Measurements from ENCODE around the gene HOXC11.

Gene HOXC11

GRCh38 chr12:53972722-53973235 lies at the start of gene HOXC11:
HOXC11 (plus strand) TSS chr12:53973126; CDS start chr12:53973242, 116 bp downstream.
- TF ChIP-seq MAX (IDR thresholded peaks at IDR 0.05; ENCODE audit: low read depth, low read length), result no peak
- no peak for TF ChIP-seq CTCF (IDR thresholded peaks at IDR 0.05; ENCODE audit: low read depth, low read length)
- no peak for TF ChIP-seq POLR2A (IDR thresholded peaks at IDR 0.05; ENCODE audit: extremely low read depth, insufficient read length)
- TF ChIP-seq MYC (IDR thresholded peaks at IDR 0.05; ENCODE audit: low read depth, low read length), result no peak
- no peak for DNase-seq (ENCODE audit: low read depth)
- peak within 1 kb of the TSS; percentile 66 for H3K4me3 ChIP-seq (ENCODE audit: low read depth, low read length)

- H3K4me3 ChIP-seq (ENCODE audit: low read depth, low read length), result no peak overlapping the region
- TF ChIP-seq MAX (IDR thresholded peaks at IDR 0.05; ENCODE audit: low read depth, low read length) (no peak), CTCF (IDR thresholded peaks at IDR 0.05; ENCODE audit: low read depth, low read length) (no peak)
- DNase-seq (ENCODE audit: low read depth), result no peak
Observed at GRCh38 chr12:53924521-53925405, 48.2 kb upstream of the HOXC11 start.

- DNase-seq (ENCODE audit: low read depth), result no peak
- TF ChIP-seq CTCF (IDR thresholded peaks at IDR 0.05; ENCODE audit: low read depth, low read length) (no peak), POLR2A (IDR thresholded peaks at IDR 0.05; ENCODE audit: extremely low read depth, insufficient read length) (no peak), MYC (IDR thresholded peaks at IDR 0.05; ENCODE audit: low read depth, low read length) (no peak)
- H3K4me3 ChIP-seq (ENCODE audit: low read depth, low read length), result no peak overlapping the region
Observed at GRCh38 chr12:53927220-53928029, 45.5 kb upstream of the HOXC11 start.

DNA sequence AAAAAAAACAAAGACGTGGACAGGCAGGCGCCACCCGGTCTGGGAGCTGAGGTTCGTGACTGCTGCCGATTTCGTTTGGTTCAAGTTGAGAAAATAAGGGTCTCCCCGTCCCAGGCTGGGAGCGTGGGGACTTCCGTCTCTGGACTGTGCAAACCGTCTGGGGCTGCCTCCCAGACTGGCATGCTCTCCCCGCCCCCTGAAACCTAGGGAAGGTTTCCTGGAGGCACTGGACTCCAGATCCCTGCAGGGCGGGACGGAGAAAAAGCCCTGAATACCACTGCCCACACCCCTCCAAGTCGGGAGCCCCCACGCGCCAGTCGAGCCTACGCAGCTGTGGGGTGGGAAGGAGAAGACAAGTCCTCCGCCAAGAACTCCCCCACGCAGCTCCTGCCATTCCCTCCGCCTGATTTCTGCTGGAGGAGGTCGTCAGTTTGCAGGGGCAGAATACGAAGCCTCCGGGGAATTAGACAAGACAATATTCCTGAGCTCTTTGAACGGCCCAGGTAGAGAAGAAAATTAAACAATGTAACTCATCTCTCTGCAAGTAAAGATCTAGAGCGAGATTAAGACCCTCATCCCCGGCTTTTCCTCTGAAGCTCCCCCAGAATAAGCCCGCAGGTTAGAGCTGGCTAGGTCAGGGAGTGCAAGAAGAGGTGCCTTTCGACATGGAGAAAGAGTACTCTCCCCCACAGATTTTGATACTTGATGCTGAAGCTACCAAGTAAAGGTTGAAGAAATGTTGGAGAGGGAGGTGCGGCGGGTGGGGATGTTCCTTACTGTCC lies 44.7 kb upstream of the HOXC11 start:
- TF ChIP-seq POLR2A (IDR thresholded peaks at IDR 0.05; ENCODE audit: extremely low read depth, insufficient read length) (no peak), MAX (IDR thresholded peaks at IDR 0.05; ENCODE audit: low read depth, low read length) (no peak), MYC (IDR thresholded peaks at IDR 0.05; ENCODE audit: low read depth, low read length) (no peak), CTCF (IDR thresholded peaks at IDR 0.05; ENCODE audit: low read depth, low read length) (no peak)
- no peak overlapping the region for H3K4me3 ChIP-seq (ENCODE audit: low read depth, low read length)
- no peak for DNase-seq (ENCODE audit: low read depth)

GRCh38 chr12:53929527-53929926 lies 43.4 kb upstream of the HOXC11 start:
- TF ChIP-seq MYC (IDR thresholded peaks at IDR 0.05; ENCODE audit: low read depth, low read length) (no peak), MAX (IDR thresholded peaks at IDR 0.05; ENCODE audit: low read depth, low read length) (no peak)
- no peak for DNase-seq (ENCODE audit: low read depth)
- no peak overlapping the region for H3K4me3 ChIP-seq (ENCODE audit: low read depth, low read length)
